Kasumi-1 (cell line): ENCODE measurements around the gene ACO1.
"Not testable (repeated sequence)": the region's sequence is repeated elsewhere in the genome, so short reads cannot be mapped to it uniquely, and the experiment has no call there.

ENCODE experiments used
- DNase-seq, 2 experiments: peaks; one replicate each; lab custom pipeline; 2025; lab: John Stamatoyannopoulos, UW

ACO1 gene

DNA sequence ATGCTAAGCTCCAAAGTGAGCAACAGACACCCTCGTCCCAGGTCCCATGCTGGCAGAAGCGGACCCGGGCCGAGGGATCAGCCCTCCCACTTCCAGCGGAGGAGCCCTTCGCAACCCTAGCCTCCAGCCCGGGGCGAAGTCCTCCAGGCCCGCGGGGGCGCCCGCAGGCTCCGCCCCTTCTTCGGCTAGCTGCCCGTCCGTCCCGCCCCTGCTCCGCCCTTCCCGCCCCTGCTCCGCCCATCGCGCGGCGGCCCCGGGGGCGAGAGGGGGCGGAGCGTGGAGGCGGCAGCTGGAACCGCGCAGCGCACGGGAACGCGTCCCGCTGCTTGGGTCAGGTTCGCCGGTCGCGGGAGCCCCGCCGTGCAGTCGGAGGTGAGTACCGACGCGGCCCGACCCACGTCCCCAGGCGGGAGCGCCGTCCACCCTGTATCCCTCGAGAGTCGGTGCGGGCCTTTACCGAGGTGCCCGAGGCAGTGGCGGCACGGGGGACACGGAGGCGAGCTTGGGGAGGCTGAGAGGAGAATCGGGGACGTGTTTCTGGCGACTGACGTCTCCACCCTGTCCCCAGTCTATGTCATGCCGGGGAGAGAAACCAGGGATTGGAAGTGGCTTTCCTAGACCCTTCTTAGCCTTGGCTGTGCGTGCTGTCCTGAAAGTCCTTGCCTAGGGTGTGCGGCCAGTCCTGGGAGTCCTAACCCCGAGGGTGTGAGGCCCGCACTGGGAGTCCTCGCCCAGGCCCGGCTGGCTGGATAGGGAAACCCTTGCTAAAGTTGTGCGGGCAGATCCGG, at the start of gene ACO1:
ACO1 (plus strand) TSS at position 280 of the 788 bp plus-strand sequence. CDS start 20,864 bp downstream, outside the sequence.
- DNase-seq = peak; percentile 72 to 80

DNA sequence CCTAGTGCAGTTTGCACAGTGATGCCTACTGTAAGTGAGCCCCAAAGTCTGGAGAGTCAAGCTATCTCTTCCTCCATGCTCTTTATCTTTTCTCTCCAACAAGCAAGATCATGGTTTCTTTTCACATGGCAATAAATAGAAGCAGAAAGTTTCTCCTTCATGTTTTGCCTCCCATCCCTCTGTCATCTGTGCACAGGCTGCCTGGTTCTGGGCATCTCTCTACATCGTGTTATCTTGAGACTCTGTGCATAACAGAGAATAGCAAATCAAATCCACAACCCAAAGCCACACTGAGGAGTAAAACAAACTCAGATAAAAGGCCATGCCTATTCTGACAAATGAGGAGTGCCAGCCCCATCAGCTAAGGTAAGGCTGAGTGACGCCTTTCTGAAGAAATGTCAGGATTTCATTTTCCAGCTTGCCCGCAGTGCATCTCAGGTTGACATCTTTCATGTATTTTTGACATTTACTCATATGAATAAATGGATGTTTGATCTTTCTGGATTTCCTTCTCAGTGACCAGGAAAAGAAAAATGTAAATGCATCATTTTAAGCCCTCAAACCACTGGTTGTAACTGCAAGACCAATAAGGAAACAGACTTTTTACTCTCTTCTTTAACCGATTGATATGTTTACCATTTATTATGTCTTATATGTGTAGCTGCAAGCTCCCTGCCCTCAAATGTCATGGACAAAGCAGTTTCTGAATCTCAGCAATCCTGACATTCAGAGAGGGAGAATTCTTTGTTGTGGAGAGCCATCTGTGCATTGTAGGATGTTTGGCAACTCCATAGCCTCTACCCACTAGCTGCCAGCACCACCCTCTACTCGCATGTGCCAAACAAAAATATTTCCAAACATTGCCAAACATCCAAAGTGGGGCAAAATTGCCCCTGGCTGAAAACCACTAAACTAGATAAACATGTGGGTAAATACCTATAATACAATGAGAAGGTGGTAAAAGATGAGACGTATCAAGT, 49.2 kb upstream of the ACO1 start:
- no peak for DNase-seq

DNA sequence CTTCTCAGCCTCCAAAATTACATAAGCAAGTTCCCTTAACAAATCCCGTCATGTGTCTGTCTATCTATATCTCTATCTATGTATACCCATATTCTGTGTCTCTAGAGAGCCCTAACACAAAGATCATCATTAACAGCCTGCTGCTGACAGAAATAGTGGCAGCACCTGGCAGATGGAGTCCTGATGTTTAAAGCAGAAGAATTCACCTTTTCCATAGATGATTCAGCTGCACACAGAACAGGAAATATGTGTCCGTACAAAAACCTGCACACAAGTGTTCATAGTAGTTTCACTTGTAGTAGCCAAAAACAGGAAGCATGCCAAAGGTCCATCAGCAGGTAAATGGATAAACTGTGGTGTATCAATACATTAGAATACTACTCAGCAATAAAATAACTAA, 45.0 kb upstream of the ACO1 start:
- no peak for DNase-seq

DNA sequence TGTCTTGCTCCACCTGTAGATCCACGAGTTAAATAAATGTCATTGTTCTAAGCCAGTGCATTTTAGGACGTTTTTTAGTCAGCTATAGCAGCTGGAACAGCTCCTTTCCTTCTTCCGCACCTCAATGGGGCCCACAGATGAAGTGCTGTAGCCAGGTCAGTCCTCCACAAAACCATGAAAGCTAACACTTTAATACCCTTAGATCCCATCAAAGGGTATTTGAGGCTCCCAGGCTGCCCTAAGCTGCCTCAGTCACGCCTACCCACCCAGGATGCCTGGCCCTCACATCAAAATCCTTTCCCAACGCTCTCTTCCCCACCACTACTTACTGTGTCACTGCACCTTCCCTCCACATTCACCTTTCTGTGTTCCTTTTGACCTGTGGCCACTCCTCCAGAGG, 44.1 kb upstream of the ACO1 start:
- DNase-seq = no peak

DNA sequence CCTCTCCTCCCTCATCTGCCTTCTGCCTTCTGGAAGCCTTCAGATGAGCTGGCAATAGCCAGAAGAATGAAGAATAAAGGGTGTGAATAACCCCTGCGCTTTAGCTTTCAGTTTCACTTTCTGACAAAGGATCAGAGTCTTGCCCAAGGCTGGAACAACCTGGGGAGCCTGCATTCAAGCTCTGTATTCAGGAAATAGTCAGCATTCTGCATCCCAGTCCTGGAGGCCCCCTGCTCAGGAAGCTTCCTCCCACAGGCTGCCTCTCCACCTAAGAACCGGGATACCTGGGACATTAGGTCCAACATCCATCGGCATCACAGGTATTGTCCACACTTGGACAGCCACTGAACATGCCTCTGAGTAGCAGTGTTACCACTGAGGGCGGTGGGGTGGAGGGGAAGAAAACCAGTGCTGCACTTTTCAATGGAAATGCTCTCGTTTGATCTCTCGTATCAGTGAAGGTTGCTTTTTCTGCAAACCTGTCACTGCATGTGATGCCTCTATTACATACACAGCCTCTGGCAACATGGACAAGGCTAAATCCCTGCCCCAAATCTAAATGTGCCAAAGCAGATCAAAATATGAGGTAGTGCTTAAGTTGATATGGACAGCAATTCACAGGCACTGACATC, 39.8 kb upstream of the ACO1 start:
- DNase-seq = no peak

DNA sequence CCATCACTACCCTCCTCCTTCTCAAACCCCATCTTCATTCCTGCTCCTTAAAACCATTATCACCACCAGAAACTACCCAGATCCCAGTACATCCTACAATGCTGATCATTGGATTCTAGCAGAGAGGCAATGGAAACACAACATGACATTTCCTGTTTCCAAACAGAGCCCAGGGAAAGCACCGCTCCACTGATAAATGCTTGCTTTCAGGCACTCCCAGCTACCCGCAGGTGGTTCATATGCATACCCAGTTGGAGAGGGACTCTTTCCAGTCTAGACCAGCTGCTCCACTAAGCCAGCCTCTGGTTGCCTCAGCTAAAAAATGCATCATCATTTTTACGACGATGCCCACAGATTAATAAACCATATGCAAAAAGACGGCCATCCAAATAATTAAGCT, 39.2 kb upstream of the ACO1 start:
- DNase-seq = no peak

DNA sequence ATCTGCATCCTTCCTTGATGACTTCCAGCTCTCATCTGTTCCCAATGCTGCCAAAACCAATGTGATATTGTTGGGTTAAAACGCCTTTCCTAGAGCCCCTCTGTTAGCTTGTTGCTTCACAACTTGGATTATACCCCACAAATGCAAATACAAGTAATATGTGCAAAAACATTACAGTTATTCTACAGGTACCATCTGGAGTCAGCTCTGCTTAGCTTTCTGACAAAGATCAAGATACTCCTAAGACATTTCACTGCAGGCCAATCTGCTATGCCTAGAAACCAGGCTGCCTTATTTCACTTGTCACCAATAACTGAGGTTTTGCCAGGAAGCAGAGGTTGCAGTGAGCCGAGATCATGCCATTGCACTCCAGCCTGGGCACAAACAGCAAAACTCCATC, 36.9 kb upstream of the ACO1 start:
- no peak for DNase-seq

DNA sequence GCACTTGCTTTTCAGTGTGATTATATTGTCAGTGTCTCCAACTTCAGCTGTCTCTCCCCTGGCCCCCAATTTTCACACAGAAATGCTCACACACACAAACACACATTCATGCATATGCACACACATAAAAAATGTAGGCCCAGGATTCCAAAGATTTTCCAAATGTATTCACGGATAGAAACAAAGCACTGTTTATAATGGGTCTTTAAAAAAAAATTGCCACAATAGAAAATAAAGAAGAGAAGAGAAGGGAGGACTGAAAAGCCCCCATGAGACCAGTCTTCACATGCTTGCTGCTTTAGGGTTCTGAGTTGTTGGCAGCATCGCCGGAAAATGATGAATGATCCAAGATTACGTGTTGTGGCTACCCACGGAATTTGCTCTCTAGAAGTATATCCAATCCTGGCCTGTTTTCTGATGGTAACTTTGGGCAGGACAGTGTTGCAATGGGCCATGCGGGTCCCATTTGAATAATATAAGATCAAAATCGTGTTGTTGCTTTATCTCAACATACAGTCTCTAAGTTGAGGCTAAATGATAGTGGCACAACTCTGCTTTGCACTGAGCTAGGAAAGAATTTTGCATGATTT, 36.2 kb upstream of the ACO1 start:
- DNase-seq = no peak

DNA sequence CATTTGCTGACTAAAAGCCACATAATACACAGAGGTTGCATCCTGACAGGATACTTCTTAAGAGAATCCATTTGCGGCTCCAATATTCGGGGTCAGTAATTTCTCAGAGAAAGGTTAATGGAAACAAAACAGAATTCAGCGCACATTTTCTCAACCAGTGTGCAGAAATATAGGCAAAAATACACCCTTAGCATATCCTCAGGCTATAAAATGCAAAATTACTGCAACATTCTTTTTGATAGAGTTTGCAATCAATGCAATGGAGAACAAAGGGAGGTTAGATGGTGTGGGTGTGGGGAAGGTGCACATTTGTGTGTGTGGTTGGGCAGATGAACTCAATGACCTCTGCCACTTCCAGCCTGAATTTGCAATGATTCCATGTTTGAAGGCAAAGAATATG, 35.4 kb upstream of the ACO1 start:
- no peak for DNase-seq

DNA sequence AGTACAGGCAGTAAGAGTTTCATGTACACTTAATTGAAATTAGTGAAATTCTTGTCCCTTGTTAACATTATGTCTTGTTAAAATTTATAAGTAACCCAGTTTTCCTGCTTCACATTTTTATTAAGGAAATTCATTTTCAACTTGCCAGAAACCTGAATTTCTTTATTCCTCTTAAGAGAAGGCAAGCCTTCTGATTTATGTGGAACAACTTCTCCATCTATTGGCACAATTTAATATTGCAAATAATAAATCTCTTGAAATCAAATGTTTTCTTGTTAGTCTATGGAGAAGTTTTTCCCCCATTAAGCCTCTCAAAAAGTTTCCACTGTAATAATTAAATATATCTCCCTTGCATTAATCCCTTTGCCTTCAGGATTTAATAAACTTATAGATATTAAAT, 33.8 kb upstream of the ACO1 start:
- DNase-seq = peak; percentile 45 to 53

DNA sequence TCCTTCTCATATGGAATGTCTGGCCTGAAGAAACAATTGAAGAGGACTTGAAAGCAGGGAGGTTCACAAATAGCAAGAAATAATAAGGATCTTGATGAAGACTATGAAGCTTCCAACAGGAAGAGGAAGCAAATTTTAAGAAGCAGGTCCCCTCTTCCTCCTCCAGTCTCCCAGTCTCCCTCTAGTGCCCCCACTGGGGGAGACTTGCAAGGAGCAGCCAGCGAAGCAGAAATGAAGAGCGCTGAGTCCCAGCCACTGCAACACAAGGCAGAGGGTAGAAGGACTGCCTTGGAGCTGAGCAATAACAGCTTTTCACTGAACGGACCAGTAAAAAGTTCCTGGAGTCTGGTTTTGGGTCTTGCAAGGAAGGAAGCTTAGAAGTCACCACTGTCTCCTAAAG, 32.6 kb upstream of the ACO1 start:
- peak; percentile 44 to 60 for DNase-seq

DNA sequence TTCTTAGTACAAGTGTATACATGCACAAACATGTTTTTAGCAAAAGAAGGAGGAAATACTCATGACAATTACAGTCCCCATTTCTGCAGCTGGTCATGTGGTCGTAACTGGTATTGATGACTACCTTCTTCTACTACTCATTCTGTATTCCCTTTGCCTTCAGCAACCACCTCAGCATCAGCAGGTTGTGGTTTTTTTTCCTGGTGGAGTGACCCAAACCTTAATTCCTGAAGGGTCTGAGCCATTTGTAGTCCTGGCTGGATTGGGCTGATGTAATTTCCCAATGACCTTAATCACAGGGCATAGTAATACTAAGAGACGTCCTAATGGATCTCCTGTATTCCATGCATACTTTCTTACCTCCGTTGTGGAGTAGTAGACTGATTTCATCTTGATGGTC, 31.0 kb upstream of the ACO1 start:
- not testable (repeated sequence) for DNase-seq

DNA sequence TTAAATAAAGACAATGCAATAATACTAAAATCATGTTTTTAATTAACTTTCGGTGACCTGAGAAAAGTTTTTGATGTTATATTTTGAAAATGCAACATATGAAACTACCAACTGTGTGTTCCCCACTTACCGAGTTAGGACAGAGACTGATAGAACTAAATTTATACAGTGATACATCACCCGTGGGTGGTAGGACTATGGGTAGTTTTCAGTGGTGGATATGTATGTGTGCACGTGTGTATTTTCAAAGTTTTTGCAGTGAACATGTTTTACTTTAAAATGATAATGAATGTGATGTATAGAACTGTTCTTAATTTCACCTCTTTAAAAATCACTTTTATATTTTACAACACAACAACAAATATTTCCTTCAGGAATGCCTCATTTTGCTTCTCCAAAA, 25.0 kb upstream of the ACO1 start:
- no peak for DNase-seq

DNA sequence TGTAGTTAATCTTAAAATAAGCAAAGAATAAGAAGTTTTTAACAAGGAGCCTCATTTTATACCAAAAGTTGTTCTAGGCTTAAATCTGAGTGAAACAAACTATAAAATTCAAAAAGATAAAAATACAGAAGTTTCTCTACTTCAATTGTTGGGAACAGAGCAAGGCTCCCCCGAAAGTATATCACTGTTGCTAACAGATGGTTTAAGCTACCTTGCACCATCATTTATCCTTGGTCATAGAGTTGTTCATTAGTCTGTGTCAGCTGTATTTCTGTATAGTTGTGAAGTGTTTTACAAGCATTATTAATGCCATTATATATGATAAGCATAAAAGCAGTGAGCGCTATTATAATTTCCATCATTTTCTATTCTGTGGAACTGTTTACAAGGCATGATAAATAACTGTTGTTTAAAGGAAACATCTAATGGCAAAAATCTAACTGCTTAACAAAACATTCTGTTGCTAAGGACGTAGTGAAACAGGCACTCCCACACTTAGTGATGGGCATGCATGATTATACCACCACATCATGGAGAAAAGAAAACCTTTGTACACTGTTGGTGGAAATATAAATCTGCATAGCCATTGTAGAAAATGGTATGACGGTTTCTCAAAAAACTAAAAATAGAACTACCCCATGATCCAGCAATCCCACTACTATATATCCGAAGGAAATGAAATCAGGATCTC, 23.3 kb upstream of the ACO1 start:
- no peak for DNase-seq

DNA sequence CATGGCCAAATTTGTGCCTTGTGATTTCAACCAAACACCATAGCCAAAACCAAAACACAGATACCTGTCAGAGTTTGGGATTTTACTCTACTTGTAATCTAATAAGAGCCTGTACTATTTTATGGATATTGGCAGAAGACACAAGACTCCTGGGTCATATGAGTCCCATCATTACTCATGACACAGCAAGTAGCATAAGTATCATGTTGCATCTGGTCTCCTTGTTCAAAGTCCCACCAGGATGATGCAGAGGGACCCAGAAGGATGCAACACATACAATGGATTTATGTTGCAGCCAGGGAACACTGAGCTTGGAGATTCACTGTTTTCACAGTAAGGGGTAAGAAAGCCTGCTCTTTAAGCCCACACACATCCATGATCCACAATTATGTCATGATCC, 13.2 kb upstream of the ACO1 start:
- DNase-seq = no peak

DNA sequence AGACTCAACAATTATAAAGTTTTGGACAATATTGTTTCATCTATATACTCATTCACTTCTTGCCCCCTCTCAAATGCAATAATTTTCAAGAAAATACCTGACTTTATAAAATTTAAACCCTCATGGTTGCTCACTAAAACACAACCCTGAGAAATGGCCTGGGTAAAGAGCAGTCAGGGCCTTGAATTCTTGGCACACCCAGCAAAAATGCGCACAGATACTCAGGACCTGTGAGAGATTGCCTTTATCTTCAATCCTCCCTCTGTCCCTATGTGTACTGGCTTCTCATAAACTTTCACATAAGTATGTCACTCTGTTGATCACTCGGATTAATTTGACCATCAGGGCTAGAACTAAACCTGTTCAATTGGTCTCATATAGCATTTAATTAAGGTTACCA, 12.8 kb upstream of the ACO1 start:
- DNase-seq = no peak

DNA sequence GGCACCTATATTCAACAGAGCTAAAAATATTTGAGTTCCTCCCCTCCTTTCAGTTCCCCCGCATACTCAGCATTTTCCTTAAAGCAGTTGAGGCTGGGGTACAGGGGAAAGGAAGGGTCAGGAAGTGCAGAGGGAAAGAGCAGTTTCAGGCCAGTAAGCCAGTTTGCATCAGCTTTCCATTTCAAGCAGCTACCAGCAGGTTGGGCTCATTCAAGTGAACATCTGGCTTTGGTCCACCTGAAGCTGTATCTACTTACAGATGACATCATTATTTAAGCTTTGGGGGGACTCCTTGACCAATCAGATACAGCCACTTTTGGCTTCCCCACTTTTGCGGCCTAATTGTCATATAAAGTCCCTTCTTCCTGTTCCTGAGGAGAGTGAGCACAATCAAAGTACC, 8.2 kb upstream of the ACO1 start:
- DNase-seq = no peak

DNA sequence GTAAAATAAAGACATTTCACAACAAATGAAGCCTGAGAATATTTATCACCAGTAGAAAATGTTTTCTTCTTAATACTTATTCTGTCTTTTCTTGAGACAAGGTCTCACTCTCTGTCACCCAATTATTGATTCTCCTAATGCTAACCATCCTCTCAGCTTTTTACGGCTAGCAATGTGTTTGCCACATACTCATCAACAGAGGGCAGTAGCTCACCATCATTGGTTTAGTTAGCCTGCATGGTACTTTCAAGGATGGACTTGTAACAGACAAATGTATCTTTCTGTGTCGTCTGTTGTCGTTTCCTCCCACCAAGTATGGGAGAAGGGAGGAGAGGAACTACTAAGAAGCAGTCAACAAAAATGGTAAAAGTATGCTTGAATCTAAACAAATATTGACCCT, 5.9 kb upstream of the ACO1 start:
- DNase-seq = peak; percentile 71 to 74

DNA sequence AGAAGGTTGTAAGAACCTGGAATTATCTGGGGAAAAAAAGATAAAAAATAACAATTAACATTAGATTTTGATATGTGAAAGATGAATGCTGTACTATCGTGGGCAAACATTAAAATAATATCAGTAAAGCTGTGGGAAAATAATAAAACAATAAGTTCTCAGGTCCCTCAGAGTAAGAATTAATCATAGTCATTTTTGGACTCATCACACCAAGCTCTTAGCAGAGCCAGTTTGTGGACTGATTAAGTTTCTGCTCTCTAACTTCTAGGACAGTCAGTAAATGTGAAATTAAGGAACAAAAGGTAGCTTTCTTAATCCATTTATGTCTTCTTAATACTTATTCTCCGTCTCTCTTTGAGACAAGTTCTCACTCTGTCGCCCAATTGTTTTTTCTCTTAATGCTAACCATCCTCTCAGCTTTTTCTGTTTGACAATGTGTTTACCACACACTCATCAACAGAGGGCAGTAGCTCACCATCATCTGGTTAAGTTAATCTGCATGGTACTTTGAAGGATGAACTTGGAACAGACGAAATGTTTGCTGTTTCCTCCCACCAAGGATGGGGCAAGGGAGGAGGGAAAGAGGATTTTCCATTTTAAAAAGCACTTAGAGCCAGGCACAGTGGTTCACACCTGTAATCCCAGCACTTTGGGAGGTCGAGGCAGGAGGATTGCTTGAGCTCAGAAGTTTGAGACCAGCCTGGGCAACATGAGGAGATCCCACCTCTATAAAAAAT, 5.3 kb upstream of the ACO1 start:
- peak; percentile 73 to 87 for DNase-seq

DNA sequence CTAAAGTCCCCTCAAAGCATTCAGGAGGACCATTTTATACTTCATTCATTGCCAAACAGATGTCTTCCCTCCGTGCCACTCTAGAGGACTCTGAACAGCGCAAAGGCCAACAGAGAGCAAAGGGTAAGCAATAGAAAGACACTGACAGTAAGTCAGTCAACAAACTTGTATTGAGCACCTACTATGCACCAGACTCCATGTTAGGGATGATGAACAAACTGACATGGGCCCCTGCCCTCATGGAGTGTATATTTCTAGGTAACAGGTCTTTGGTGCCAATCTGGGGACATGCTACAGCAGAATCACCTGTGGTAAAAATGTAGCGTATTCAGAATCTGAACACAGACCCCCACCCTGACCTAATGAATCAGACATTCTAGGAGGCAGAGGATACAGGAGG, 3.5 kb upstream of the ACO1 start:
- no peak for DNase-seq
